Measurements from ENCODE around the gene CDKN2D. TPM values are rescaled to one million over a fixed set of nuclear protein-coding genes. Genes with fewer than 3 reads are reported as not detected.

The CDKN2D gene
- total RNA-seq, 1 experiment from 2014 or later, result 13.8 TPM

DNA sequence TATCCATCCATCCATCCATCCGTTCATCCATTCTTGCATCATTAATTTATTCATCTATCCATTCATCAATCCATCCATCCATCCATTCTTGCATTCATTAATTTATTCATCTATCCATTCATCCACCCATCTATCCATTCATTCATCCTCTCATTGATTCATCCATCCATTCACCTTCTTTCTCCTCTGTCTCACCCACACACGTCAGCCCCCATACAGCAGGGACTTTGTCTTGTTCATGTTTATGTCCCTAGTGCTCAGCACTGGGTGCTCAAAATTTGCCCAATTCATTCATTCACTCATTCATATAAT is 19.0 kb upstream of the CDKN2D start:
- no TSS peak for BruUV-seq (replicated peaks)
- H3K9me3 ChIP-seq (ENCODE audit: control insufficient read depth in 1 of 2, insufficient read depth in 1 of 2, low read depth in 1 of 2, low read length in 2 of 2), result no peaks in the 10 kb centered on the region
- no peak for DNase-seq (ENCODE audit: low read depth, low spot score)
- intact Hi-C loops (cut with micrococcal nuclease), result no loop called here
- CTCF ChIA-PET, result no interaction called here
- H3K4me3 ChIP-seq (replicated peaks in 1 of 2; ENCODE audit: low read depth in 1 of 2, low read length in 2 of 2), result peak overlapping the region in 1 of 2 experiments; percentile 86; a peak in 2 of 4 replicates
- no peaks in the 10 kb centered on the region for H3K27me3 ChIP-seq (ENCODE audit: insufficient read depth, low read length)
- no peaks in the 10 kb centered on the region for H4K20me1 ChIP-seq (ENCODE audit: insufficient read depth)
- H3K9me2 ChIP-seq (ENCODE audit: insufficient read depth), result peaks cover 6% of the 10 kb centered on the region; the same call in 1 of the 2 replicates
- peak overlapping the region; percentile 89 for H2AFZ ChIP-seq (ENCODE audit: low read depth, low read length, poor library complexity, severe bottlenecking)
- H3K36me3 ChIP-seq (ENCODE audit: control insufficient read depth in 1 of 2, insufficient read depth in 2 of 2, low read length in 2 of 2), result peaks cover 0 to 3% of the 10 kb centered on the region in 2 experiments; a peak in 1 of 4 replicates
- H3K4me1 ChIP-seq (ENCODE audit: control insufficient read depth in 1 of 2, insufficient read depth in 2 of 2, low read length in 2 of 2), result peaks cover 0 to 12% of the 10 kb centered on the region in 2 experiments; a peak in 1 of 4 replicates
- RAD21 ChIA-PET (ENCODE audit: low non-redundant PET in 1 of 2, low total read pairs in 2 of 2, uncharacterized antibody in 2 of 2, unreplicated experiment in 2 of 2), result no interaction called here
- H3K79me2 ChIP-seq (ENCODE audit: insufficient read depth, low read length), result peaks cover 4% of the 10 kb centered on the region; the same call in 1 of the 2 replicates
- no peak overlapping the region for H3K9ac ChIP-seq (ENCODE audit: low read length)
- ATAC-seq, result no peak
- POLR2A ChIA-PET, result no interaction called here
- H3K4me2 ChIP-seq (ENCODE audit: low read length), result peak overlapping the region; percentile 87
- TF ChIP-seq, protein P1, sequence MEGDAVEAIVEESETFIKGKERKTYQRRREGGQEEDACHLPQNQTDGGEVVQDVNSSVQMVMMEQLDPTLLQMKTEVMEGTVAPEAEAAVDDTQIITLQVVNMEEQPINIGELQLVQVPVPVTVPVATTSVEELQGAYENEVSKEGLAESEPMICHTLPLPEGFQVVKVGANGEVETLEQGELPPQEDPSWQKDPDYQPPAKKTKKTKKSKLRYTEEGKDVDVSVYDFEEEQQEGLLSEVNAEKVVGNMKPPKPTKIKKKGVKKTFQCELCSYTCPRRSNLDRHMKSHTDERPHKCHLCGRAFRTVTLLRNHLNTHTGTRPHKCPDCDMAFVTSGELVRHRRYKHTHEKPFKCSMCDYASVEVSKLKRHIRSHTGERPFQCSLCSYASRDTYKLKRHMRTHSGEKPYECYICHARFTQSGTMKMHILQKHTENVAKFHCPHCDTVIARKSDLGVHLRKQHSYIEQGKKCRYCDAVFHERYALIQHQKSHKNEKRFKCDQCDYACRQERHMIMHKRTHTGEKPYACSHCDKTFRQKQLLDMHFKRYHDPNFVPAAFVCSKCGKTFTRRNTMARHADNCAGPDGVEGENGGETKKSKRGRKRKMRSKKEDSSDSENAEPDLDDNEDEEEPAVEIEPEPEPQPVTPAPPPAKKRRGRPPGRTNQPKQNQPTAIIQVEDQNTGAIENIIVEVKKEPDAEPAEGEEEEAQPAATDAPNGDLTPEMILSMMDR (IDR thresholded peaks at IDR 0.05 in 2 of 3, conservative IDR thresholded peaks at IDR 0.05 in 1 of 3; ENCODE audit: borderline replicate concordance in 1 of 3, insufficient read depth in 1 of 3, low read depth in 2 of 3, low read length in 2 of 3), result no peak
- TF ChIP-seq TCF7L2 (IDR thresholded peaks at IDR 0.05; ENCODE audit: borderline replicate concordance, extremely low read depth, insufficient read depth, insufficient read length) (no peak), SIN3A (IDR thresholded peaks at IDR 0.05; ENCODE audit: low read depth) (no peak), CBX3 (IDR thresholded peaks at IDR 0.05; ENCODE audit: low read depth) (no peak), EGR1 (IDR thresholded peaks at IDR 0.05; ENCODE audit: low read depth) (no peak), SP1 (IDR thresholded peaks at IDR 0.05; ENCODE audit: low read depth) (no peak), ZFX (IDR thresholded peaks at IDR 0.05) (no peak), EZH2 (IDR thresholded peaks at IDR 0.05) (no peak), ELF1 (IDR thresholded peaks at IDR 0.05; ENCODE audit: borderline replicate concordance, low read depth) (no peak), REST (IDR thresholded peaks at IDR 0.05; ENCODE audit: low read depth) (no peak), CEBPB (IDR thresholded peaks at IDR 0.05; ENCODE audit: low read depth) (no peak), RAD21 (IDR thresholded peaks at IDR 0.05; ENCODE audit: low read depth) (no peak), YY1 (IDR thresholded peaks at IDR 0.05; ENCODE audit: extremely low read depth, insufficient replicate concordance, low read depth, low read length) (no peak), POLR2A (IDR thresholded peaks at IDR 0.05; ENCODE audit: borderline replicate concordance, extremely low read depth, insufficient read depth, insufficient read length) (no peak), EZH2phosphoT487 (IDR thresholded peaks at IDR 0.05; ENCODE audit: borderline replicate concordance) (no peak)
- TF ChIP-seq, protein P2, sequence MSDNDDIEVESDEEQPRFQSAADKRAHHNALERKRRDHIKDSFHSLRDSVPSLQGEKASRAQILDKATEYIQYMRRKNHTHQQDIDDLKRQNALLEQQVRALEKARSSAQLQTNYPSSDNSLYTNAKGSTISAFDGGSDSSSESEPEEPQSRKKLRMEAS (IDR thresholded peaks at IDR 0.05), result no peak
- TF ChIP-seq, protein P3, sequence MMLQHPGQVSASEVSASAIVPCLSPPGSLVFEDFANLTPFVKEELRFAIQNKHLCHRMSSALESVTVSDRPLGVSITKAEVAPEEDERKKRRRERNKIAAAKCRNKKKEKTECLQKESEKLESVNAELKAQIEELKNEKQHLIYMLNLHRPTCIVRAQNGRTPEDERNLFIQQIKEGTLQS (IDR thresholded peaks at IDR 0.05), result no peak
- no peak overlapping the region for H3K27ac ChIP-seq (ENCODE audit: low read depth, low read length)

Data from HCT116 (cell line).